Thyroid gland (tissue), 4 donors: ENCODE results near the gene CDC42SE1.

Experiments used
- POLR2A ChIP-seq, 2 donors: fragments of 450-650 bp; IDR thresholded peaks; one replicate each; pipeline ENCODE4 v1.6.1; 2017; ENCODE audit warnings: antibody characterized with exemption in 2 of 2, mild to moderate bottlenecking in 2 of 2, moderate library complexity in 1 of 2
- TF ChIP-seq, protein P1 (sequence below), 6 experiments: fragments of 200-600 bp in 3 of 6; fragments of 450-650 bp in 3 of 6; sonication (generic) in 3 of 6; IDR thresholded peaks; one replicate each; pipeline ENCODE4 v1.5.1; 2016 to 2019; ENCODE audit warnings: antibody characterized with exemption in 6 of 6, mild to moderate bottlenecking in 2 of 6, inconsistent platforms in 1 of 6, moderate library complexity in 1 of 6

DNA sequence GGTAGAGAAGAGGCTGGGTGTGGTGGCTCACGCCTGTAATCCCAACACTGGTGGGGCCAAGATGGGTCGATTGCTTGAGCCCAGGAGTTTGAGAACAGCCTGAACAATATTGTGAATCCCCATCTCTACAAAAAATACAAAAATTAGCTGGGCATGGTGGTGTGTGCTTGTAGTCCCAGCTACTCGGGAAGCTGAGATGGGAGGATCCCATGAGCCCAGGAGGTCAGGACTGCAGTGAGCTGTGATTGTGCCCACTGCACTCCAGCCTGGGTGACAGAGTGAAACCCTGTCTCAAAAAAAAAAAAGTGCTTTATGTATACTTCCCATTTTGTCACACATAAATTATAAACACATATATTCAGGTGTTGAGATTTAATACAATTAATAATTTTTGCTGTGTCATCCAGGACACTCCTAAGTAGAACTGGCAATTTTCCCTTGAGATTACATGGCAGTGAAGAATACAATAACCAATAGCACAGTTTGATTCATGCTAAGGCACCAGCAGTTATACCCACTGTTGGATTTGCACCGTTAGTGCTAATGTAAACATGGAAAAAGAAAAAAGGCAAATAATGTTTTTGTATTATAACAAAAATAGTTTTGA lies 26.6 kb upstream of the CDC42SE1 start:
- TF ChIP-seq, protein P1, sequence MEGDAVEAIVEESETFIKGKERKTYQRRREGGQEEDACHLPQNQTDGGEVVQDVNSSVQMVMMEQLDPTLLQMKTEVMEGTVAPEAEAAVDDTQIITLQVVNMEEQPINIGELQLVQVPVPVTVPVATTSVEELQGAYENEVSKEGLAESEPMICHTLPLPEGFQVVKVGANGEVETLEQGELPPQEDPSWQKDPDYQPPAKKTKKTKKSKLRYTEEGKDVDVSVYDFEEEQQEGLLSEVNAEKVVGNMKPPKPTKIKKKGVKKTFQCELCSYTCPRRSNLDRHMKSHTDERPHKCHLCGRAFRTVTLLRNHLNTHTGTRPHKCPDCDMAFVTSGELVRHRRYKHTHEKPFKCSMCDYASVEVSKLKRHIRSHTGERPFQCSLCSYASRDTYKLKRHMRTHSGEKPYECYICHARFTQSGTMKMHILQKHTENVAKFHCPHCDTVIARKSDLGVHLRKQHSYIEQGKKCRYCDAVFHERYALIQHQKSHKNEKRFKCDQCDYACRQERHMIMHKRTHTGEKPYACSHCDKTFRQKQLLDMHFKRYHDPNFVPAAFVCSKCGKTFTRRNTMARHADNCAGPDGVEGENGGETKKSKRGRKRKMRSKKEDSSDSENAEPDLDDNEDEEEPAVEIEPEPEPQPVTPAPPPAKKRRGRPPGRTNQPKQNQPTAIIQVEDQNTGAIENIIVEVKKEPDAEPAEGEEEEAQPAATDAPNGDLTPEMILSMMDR (IDR thresholded peaks at IDR 0.05): no peak
- no peak for TF ChIP-seq POLR2A (IDR thresholded peaks at IDR 0.05)
